ENCODE results near the gene OSBPL5.
A peak's percentile ranks its signal among the peaks of the same experiment; 100 is the strongest.

The OSBPL5 gene

GRCh38 chr11:3099178-3099577, 65.9 kb downstream of the OSBPL5 start:
- DNase-seq, result peak in 2 of 4 experiments; percentile 40 to 47

DNA sequence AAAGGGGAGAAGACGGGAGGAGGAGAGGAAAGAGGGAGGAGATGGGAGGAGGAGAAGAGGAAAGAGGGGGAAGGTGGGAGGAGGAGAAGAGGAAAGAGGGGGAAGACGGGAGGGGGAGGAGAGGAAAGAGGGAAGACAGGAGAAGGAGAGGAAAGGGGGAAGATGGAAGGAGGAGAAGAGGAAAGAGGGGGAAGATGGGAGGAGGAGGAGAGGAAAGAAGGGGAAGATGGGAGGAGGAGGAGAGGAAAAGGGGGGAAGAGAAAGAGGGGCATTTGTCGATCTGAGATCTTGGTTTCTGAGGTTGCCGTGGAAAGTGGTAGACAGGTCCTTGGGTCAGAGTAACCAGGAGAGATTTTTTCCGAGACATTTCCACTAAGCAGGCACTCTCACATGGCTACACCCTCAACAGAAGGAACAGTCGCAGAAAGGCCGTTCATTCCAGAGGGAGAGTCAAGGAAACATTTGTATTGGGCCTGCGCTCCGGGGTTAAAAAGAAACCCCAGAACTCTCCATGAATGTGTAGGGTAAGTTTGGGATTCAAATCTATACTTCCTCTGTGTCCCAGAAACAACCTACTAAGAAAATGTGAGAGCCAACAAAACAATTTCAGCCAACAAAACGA, 68.1 kb downstream of the OSBPL5 start:
- no peak for DNase-seq

- DNase-seq, result no peak
Measured at GRCh38 chr11:3095712-3096361, 69.3 kb downstream of the OSBPL5 start.

DNA sequence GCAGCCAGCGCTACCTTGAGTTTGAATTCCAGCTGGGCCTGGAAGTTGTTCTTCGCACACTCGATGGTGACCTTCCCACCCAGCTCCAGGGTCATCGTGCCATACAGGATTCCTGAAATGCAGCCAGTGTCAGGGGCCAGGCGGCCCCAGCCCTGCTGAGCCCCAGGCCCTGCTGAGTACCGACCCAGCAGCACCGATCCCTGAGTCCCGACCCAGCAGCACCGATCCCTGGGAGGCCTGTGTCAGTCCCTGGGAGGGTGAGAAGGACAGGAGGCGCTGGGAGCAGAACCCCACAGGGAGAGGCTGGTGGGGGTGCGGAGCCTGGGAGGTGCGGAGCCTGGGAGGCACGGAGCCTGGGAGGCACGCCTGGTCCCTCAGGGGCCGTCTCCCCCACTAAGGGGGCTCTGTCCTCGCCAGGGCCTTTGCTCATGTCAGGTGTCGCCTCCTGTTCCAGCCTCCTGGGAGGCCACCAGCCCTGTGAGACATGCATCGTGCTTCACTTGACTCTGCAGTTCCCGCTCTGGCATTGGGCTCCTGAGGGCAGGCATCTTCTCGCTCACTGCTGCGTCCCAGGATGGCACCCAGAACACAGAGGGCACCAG, 70.8 kb downstream of the OSBPL5 start:
- no peak for DNase-seq

- DNase-seq, result no peak
Measured at GRCh38 chr11:3093281-3094191, 71.6 kb downstream of the OSBPL5 start.

- DNase-seq, result no peak
Measured at GRCh38 chr11:3092603-3093141, 72.4 kb downstream of the OSBPL5 start.

DNA sequence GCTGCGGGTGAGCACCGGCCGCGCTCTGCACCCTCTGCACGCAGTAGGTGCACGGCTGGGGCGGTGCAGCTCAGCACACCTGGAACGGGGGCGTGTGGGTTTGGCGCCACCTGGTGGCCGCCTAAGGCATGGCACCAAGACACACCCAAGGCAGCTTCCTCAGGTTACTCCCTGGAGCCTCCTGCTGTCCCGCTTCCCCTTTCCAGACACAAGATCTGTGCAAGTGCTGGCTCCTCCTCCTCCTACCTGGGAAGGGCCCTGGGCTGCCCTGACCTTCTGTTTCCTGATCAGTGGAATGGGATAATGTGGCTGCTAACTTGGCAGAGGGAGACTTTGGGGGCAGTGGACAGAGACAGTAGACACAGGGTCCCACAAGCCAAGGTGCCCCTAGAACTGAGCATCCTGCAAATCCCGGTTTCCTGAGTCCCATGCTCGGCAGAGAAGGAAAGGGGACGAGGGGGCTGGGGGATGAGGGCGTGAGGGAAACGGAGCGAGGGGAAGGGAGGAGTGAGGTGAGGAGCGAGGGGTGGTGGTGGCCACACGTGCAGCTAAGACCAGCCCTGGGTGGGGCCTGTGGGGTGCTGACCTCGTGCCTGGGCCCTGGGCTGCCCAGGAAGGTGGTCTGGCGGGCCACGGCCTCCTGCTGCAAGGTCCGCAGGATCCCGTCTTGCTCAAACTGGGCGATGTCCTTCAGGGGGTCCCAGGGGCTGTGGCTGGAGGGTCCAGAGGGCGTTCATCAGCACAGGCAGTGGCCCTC, 73.1 kb downstream of the OSBPL5 start:
- DNase-seq, result peak; percentile 65 to 80 (median 68)

GRCh38 chr11:3091081-3091845, 73.8 kb downstream of the OSBPL5 start:
- no peak for DNase-seq

- no peak for DNase-seq
Measured at GRCh38 chr11:3090096-3090901, 74.8 kb downstream of the OSBPL5 start.

GRCh38 chr11:3089236-3090061, 75.7 kb downstream of the OSBPL5 start:
- no peak for DNase-seq

- no peak for DNase-seq
Measured at GRCh38 chr11:3088806-3089205, 76.3 kb downstream of the OSBPL5 start.

DNA sequence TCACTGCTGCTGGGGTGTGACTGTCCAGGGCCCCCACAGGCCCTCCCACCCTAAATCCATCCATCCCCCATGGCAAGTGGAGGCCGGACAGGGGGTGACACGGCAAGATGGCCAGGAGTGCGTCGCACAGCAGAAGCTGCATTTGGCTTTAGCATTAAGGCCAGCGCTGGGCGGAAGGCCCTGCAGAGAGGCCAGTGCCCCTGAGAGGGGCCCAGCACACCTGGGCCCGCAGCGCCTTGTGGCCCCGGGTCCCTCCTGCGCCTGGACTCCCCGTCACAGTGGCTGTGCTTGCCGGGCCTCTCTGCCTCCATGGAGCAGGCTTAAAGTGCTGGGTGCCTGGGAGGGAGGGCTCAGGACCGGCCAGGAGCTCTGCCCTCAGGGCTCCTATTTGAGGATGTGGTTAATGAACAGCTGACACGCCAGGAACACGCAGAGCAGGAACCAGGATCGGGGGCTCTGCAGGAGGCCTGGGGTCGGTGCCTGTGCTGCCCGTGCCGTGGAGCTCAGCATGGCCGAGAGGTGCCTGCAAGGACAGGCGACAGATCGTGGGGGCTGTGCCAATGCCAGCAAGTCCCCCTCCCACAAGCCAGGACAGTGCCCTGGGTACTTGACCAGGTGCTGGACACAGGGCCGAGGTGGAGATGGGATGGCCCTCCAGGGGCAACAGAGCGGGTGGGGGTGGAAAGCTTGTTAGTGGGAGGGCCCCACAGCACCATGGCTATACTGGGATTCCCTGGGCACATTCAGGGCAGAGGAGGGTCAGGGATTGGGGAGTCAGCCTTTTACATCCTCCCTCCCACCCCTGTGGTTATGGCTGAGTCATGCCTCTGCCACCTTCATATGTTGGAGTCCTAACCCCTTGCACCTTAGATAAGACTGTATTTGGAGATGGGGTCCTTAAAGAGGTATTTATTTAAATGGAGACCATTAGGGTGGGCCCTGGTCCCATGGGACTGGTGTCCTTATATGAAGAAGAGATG, 77.0 kb downstream of the OSBPL5 start:
- peak in 3 of 4 experiments; percentile 17 to 46 (median 29) for DNase-seq

GRCh38 chr11:3087373-3087772, 77.7 kb downstream of the OSBPL5 start:
- DNase-seq, result no peak

- no peak for DNase-seq
Measured at GRCh38 chr11:3086671-3087150, 78.4 kb downstream of the OSBPL5 start.

DNA sequence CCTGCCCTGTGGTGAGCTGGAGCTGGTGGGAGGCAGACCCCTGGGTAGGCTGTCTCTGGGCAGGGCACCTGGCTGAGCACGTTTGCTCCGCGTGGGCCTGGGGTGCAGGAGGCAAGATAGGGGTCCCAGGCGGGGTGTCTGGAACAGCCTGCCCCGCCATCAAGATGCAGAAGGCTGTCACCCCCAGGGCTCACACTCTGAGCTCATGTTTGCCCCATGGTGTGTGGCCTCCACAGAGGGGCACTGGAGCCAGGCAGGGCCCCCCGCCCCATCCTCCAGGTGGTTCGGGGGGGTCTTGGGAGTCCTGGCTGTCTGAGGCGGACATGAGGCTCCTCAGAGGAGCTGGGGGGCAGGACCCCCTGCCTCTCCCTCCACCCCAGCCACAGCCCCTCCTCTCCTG, 79.0 kb downstream of the OSBPL5 start:
- DNase-seq, result peak in 1 of 4 experiments; percentile 1

DNA sequence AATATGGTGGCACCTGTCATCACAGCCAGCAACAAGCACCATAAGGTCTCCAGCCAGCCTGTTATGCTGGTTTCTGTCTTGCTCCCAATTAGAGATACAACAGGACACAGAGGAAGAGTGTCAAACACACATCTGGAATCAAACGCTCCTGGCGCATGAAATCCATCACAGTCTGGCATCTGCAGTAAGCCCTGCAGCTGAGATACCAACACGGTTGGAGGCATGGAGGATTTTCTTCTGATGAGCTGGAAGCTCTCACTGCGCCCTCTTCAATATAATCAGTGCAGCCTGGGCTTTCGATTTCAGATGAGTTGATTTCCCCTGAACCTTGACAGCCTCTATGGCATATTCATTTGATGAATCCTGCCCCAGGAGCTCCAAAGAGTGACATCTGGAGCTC, 80.1 kb downstream of the OSBPL5 start:
- peak in 1 of 4 experiments; percentile 1 for DNase-seq

DNA sequence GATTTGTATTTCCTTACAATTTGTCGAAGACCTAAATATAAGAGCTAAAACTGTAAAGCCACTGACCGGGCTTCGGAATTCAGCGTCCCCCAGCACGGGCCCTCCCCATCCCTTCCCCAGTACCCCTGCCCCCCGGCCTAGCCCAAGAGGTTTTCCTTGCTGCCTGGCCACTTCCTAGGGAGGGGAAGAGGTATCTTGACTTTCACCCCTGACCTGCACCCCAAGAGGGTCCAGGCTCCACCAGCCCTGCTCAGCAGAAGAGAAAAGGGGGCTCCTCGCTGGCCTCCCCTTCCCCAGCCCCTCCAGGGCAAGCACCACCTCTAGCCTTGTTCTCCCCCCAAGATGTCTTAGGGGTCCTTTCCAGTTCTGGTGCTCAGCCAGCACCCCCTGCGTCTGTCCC, 81.8 kb downstream of the OSBPL5 start:
- DNase-seq, result no peak

GRCh38 chr11:3081386-3081751, 83.7 kb downstream of the OSBPL5 start:
- DNase-seq, result no peak
